Cerebellar cortex (tissue), 1 donor: ENCODE results near the gene SAG.

Experiments used
- DNase-seq: peaks from one replicate; pipeline ENCODE4 v3.0.0-alpha.2; 2015; ENCODE audit warnings: low spot score

The SAG gene

GRCh38 chr2:233289648-233290047, 18.0 kb upstream of the SAG start:
- DNase-seq: no peak

DNA sequence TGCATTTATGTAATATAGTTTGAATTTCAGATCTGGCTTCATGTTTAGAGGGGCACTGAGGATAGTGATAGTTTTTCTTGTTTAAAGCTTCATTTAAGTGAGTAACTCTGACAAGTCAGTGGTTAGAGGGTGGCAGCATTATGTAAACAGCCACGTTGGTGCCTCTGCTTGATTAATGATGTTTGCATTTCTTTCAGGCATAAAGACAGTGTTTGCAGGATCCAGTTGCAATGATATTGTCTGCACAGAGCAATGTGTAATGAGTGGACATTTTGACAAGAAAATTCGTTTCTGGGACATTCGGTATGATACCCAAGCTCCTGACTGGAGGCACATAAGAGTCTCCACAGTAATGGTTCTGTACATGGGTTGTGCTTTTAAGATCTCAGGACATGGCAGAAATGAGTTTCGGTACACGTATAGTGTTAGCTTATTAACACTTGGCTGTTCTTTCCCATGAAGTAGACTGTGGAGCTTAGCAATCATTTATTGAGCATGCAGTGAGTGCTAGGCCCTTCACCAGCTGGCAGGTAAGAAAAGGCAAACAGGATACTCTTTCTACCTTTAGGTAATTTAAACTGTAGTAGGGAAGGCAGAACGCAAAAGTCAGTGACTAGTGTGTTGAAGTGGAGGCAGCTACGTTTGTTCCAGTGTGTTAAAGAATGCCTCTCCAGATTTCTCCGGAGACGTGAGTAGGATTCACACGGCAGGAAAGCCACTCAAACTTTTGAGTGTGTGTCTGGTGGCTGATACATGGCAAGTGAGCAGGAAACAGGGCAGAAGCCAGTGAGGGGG, 17.4 kb upstream of the SAG start:
- DNase-seq: no peak

GRCh38 chr2:233295891-233296290, 11.7 kb upstream of the SAG start:
- no peak for DNase-seq

DNA sequence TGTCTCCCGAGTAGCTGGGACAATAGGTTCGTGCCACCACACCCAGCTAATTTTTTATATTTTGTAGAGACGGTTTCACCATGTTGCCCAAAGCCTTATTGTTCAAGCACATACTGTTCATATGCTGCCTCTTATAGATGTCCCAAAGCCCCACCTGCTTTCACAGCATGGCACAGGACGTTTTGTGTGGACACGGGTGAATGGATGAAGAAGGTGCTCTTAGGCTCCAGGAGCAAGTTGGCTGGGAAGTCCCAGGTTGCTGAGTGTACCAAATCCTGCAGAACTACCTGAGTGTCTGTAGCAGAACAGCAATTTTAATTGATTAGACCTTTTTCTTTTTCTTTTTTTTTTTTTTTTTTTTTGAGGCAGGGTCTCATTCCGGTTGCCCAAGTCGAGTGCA, 10.5 kb upstream of the SAG start:
- DNase-seq: no peak

DNA sequence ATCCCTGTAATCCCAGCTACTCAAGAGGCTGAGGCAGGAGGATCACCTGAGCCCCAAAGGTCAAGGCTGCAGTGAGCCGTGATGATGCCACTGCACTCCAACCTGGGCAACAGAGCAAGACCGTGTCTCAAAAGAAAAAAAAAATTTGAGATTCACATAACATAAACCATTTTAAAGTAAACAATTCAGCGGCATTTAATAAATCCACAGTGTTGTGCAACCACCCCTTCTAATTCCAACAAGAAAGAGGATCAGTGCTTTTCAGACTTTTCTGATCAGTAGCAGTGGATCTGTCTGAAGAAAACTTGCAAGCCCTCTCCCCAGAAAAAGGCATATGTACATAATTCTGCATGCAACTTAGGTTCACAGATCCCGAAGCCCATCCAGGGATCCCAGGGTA, 7.2 kb upstream of the SAG start:
- DNase-seq: no peak

DNA sequence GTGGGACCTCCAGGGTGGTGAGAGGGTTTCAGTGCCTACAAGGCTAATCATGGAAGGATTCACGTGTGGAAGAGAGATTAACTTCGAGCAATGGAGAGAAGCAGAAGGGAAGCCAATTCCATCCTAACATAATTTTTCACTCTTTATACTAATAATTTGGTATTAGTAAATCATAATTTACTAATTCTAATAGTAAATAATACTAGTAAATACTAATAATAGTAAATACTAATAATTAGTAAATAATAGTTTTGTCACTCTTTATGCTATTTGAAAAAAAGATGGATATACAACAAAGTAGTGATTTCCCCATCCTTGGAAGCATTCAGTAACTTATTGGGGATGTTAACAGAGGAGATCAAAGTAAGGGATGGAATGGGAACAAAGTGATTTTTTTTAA, 6.4 kb upstream of the SAG start:
- no peak for DNase-seq

GRCh38 chr2:233301811-233302210, 5.8 kb upstream of the SAG start:
- DNase-seq: no peak

DNA sequence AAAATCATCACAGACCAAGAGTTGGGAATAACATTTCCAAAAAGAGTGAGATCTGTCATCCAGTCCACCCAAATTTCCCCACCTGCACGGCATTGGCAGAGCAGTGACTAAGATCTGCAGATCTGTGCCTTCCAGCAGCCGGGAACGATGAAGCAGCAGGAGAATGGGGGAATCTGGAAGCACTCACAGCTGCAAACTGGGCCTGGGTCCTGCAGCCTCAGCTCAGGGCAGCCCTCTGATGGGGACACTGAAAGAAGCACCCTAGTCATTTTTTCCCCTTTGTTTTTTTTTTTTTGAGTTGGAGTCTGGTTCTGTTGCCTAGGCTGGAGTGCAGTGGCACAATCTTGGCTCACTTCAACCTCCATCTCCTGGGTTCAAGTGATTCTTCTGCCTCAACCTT, 4.4 kb upstream of the SAG start:
- DNase-seq: no peak

GRCh38 chr2:233311241-233311926, 3.8 kb downstream of the SAG start:
- no peak for DNase-seq

DNA sequence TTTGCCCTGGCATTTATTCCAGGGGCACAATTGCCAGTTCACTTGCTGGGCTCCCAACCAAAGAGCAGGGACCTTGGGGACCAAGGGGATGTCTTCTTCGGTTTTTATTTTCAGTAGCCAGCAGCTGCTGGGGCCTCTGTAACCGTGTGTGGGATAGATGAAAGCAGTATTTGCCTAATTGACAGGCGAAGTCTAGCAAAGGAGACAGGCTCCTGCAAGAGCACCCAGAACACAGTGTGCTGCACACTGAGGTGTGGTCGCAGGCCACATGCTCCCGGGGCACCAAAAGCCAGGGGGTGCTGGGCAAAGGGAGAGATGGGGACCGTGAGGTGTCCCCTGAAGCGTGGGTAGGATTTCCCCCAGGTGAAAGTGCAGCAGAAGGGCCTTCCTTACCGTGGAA, 5.3 kb downstream of the SAG start:
- DNase-seq: no peak

- DNase-seq: no peak
Observed at GRCh38 chr2:233314180-233314925, 6.7 kb downstream of the SAG start.

GRCh38 chr2:233317196-233317943, 9.8 kb downstream of the SAG start:
- DNase-seq: no peak

DNA sequence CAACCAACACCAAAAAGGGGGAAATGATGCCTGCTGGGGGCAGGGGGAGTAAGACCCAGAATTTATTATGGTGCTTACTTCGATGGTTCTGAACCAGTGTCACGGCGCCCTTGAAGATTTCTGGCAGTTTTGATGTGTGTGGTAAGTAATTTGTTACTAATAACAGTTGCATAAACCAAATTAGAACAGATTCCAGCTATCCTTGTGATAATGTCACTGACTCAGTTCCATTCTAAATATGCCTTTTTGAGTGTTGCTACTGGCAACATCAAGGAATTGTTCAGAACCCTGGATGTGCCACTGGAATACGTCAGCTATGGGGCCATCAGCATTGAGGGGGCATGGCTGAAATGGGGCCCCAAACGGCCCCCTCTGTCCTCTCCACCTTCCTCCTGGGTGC, 11.6 kb downstream of the SAG start:
- no peak for DNase-seq

- no peak for DNase-seq
Observed at GRCh38 chr2:233320470-233320869, 12.9 kb downstream of the SAG start.

DNA sequence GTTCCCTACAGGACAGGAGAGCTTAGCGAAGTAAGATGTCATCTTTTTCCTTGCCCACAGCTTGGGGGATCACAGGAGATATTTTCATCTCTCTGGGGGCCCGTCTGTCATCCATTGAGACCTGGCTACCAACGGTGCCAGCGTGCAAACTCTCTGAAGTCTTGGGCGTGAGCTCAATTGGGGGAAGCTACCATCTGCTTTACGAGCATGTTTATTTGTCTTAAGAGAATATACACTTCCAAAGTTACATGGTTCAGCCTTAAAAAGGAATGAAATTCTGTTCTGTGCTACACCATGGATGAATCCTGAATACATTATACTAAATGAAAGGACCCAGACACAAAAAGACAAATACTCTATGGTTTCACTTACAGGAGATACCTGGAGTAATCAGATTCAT, 13.6 kb downstream of the SAG start:
- DNase-seq: no peak

DNA sequence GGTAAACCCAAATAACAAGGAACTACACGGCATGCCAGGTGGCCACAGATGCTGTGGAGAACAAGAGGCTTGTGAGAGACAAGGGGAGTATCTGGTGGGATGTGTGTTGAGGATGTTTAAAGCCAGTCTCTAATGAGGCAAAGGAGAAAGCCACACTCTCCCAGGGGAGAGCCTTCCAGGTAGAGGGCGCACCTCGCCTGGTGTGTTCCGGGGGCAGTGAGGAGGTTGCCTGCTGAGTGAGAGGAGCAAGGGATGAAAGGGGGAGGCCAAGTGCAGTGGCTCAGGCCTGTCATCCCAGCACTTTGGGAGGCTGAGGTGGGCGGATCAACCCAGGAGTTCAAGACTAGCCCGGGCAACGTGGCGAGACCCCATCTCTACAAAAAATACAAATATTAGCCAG, 16.2 kb downstream of the SAG start:
- DNase-seq: no peak

DNA sequence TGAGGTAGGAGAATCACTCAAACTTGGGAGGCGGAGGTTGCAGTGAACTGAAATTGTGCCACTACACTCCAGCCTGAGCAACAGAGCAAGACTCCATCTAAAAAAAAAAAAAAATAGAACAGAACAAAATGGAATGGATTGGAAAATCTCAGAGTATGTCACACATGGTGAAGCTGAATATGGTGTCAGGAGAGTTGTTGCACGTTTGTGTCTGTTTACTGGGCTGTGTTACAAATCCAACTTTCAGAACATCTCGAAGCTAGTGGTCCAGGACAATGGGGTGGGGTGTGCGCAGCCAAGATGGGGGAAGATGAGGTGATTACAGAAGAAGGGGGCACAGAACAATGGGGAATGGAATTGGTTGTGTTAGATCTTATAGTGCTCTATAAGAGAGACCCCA, 17.6 kb downstream of the SAG start:
- no peak for DNase-seq

DNA sequence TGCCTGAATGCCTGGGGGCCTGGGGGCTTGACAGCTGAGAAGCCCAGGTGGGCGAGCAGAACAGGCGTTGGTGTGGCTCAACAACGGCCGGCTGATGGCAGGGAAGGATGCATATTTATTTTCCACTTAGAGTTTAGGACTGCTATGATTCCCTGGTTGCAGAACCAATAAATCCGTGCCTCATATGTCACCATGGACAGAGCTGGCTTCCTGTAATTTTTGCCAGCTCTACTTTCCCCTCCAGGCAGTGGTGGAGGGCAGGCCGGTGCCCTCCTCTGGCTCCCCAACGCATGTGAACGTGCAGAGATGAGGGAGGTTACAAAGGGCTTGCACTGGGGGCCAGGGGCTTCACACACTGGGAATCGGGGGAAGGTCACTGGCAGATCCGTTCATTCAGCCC, 18.2 kb downstream of the SAG start:
- no peak for DNase-seq

DNA sequence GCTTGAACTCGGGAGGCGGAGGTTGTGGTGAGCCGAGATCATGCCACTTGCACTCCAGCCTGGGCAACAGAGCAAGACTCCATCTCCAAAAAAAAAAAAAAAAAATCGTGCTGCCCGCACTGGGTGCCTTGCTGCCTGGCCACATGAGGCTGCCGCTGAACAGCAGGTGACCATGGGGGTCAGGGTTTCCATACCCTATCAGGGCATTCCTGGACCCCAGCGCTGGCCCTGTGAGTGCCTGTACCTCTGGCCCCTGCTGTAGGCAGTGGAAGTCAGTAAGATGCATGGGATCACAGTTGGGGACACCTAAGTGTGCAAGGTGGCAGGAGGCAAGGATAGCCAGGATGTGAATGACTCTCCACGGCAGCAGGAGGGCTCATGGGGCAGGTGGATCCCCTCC, 18.9 kb downstream of the SAG start:
- DNase-seq: no peak

- no peak for DNase-seq
Observed at GRCh38 chr2:233328922-233329321, 21.3 kb downstream of the SAG start.

DNA sequence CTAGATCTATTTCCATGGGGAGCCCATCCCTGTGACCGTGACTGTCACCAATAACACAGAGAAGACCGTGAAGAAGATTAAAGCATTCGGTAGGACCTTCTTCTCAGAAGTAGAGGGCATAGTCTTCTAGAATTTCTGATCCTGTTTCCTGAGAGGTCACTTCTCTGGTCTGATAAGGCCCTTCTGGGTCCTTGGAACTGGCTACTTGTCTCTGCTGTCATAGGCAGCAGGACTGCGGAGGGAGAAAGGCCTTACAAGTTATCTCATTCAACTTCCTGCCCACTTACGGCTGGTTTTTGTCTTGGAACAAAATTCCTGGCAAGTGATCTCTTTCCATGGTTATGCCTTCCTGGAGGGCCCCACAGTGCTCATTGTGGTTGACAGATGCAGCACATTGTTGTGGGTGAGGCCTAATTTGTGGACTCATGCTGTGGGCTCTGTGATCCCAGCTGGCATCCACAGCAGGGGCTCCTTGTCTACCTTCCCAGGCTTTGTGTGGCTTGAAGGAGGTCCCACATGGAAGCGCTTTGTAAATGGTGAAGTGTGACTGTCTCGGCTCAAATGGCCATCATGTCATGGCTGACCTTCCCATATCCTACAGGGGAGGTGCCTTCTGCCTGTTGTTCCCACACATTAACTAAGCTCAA, 22.0 kb downstream of the SAG start:
- no peak for DNase-seq

DNA sequence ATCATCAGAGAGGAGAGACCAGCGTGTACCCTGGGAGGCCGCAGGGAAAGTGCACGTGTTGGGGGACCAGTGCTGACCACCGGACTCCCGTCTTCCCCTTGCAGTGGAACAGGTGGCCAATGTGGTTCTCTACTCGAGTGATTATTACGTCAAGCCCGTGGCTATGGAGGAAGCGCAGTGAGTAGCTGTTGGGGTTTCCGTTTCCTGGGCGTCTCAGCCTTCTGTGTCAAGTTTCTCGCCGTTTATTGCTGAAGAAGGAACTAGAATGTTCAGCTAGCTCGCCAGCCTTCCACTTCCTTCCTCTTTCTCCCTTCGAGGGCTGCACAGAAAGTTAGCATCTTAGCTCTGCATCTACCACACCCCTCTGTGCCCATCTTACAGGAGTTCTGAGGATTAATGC, 23.9 kb downstream of the SAG start:
- DNase-seq: no peak
